ENCODE results near the gene PRUNE2. TPM values are rescaled to one million over a fixed set of nuclear protein-coding genes. Genes with fewer than 3 reads are reported as not detected.

Gene PRUNE2
- total RNA-seq, 1 donor from 2014 or later: 0.83 TPM

- intact Hi-C loops (cut with micrococcal nuclease): no loop called here
Measured at GRCh38 chr9:76900884-76901440, 5.0 kb downstream of the PRUNE2 start.

GRCh38 chr9:76898786-76899185, 7.1 kb downstream of the PRUNE2 start:
- intact Hi-C loops (cut with micrococcal nuclease): no loop called here

GRCh38 chr9:76897804-76898525, 7.9 kb downstream of the PRUNE2 start:
- intact Hi-C loops (cut with micrococcal nuclease): no loop called here

GRCh38 chr9:76896035-76896434, 9.9 kb downstream of the PRUNE2 start:
- intact Hi-C loops (cut with micrococcal nuclease): no loop called here

GRCh38 chr9:76895186-76895585, 10.7 kb downstream of the PRUNE2 start:
- intact Hi-C loops (cut with micrococcal nuclease): no loop called here

- intact Hi-C loops (cut with micrococcal nuclease): no loop called here
Measured at GRCh38 chr9:76894198-76894597, 11.7 kb downstream of the PRUNE2 start.

GRCh38 chr9:76893395-76893932, 12.4 kb downstream of the PRUNE2 start:
- intact Hi-C loops (cut with micrococcal nuclease): no loop called here

- intact Hi-C loops (cut with micrococcal nuclease): no loop called here
Measured at GRCh38 chr9:76891874-76892273, 14.0 kb downstream of the PRUNE2 start.

- intact Hi-C loops (cut with micrococcal nuclease): no loop called here
Measured at GRCh38 chr9:76891279-76891678, 14.6 kb downstream of the PRUNE2 start.

GRCh38 chr9:76887951-76888350, 18.0 kb downstream of the PRUNE2 start:
- intact Hi-C loops (cut with micrococcal nuclease): no loop called here

GRCh38 chr9:76887003-76887821, 18.7 kb downstream of the PRUNE2 start:
- intact Hi-C loops (cut with micrococcal nuclease): no loop called here

- intact Hi-C loops (cut with micrococcal nuclease): no loop called here
Measured at GRCh38 chr9:76886318-76886717, 19.6 kb downstream of the PRUNE2 start.

- intact Hi-C loops (cut with micrococcal nuclease): no loop called here
Measured at GRCh38 chr9:76884823-76885222, 21.1 kb downstream of the PRUNE2 start.

- intact Hi-C loops (cut with micrococcal nuclease): no loop called here
Measured at GRCh38 chr9:76883341-76883855, 22.5 kb downstream of the PRUNE2 start.

GRCh38 chr9:76882686-76883085, 23.2 kb downstream of the PRUNE2 start:
- intact Hi-C loops (cut with micrococcal nuclease): no loop called here

GRCh38 chr9:76880210-76880609, 25.7 kb downstream of the PRUNE2 start:
- intact Hi-C loops (cut with micrococcal nuclease): loop anchor here (1.0 kb wide), 1 partner anchor 22 kb away; no protein-coding TSS in a partner anchor

- intact Hi-C loops (cut with micrococcal nuclease): no loop called here
Measured at GRCh38 chr9:76878933-76879332, 27.0 kb downstream of the PRUNE2 start.

- intact Hi-C loops (cut with micrococcal nuclease): no loop called here
Measured at GRCh38 chr9:76877961-76878360, 28.0 kb downstream of the PRUNE2 start.

- intact Hi-C loops (cut with micrococcal nuclease): no loop called here
Measured at GRCh38 chr9:76876098-76876497, 29.8 kb downstream of the PRUNE2 start.

GRCh38 chr9:76873821-76874220, 32.1 kb downstream of the PRUNE2 start:
- intact Hi-C loops (cut with micrococcal nuclease): no loop called here

- intact Hi-C loops (cut with micrococcal nuclease): no loop called here
Measured at GRCh38 chr9:76873056-76873792, 32.7 kb downstream of the PRUNE2 start.
